GM21825 (cell line): ENCODE measurements around the gene EPM2A.
"Not testable (repeated sequence)": the region's sequence is repeated elsewhere in the genome, so short reads cannot be mapped to it uniquely, and the experiment has no call there.

Experiments
- ATAC-seq: cut with Tn5 transposase; IDR thresholded peaks from one replicate; pipeline ENCODE4 v1.9.1; 2021; ENCODE audit warnings: mild to moderate bottlenecking, moderate library complexity; ENCODE audit not compliant: unreplicated experiment

Gene EPM2A

GRCh38 chr6:145731447-145731846, 3.9 kb downstream of the EPM2A start:
- ATAC-seq, result no peak

- no peak for ATAC-seq
Observed at GRCh38 chr6:145729887-145730286, 5.4 kb downstream of the EPM2A start.

- ATAC-seq, result no peak
Observed at GRCh38 chr6:145728444-145729385, 6.6 kb downstream of the EPM2A start.

- ATAC-seq, result no peak
Observed at GRCh38 chr6:145727817-145728388, 7.4 kb downstream of the EPM2A start.

GRCh38 chr6:145725570-145725969, 9.8 kb downstream of the EPM2A start:
- ATAC-seq, result no peak

- no peak for ATAC-seq
Observed at GRCh38 chr6:145723646-145724045, 11.7 kb downstream of the EPM2A start.

- ATAC-seq, result no peak
Observed at GRCh38 chr6:145722190-145722589, 13.1 kb downstream of the EPM2A start.

- ATAC-seq, result no peak
Observed at GRCh38 chr6:145721144-145721543, 14.2 kb downstream of the EPM2A start.

GRCh38 chr6:145715426-145715825, 19.9 kb downstream of the EPM2A start:
- no peak for ATAC-seq

- ATAC-seq, result no peak
Observed at GRCh38 chr6:145714731-145715130, 20.6 kb downstream of the EPM2A start.

GRCh38 chr6:145713773-145714172, 21.5 kb downstream of the EPM2A start:
- ATAC-seq, result no peak

GRCh38 chr6:145711372-145711771, 23.9 kb downstream of the EPM2A start:
- no peak for ATAC-seq

- ATAC-seq, result no peak
Observed at GRCh38 chr6:145707397-145707796, 27.9 kb downstream of the EPM2A start.

GRCh38 chr6:145705561-145705960, 29.8 kb downstream of the EPM2A start:
- ATAC-seq, result no peak

GRCh38 chr6:145704143-145704781, 31.1 kb downstream of the EPM2A start:
- no peak for ATAC-seq

- no peak for ATAC-seq
Observed at GRCh38 chr6:145699462-145699861, 35.9 kb downstream of the EPM2A start.

- not testable (repeated sequence) for ATAC-seq
Observed at GRCh38 chr6:145697401-145697800, 37.9 kb downstream of the EPM2A start.

GRCh38 chr6:145694083-145694737, 41.1 kb downstream of the EPM2A start:
- ATAC-seq, result no peak

GRCh38 chr6:145690969-145691368, 44.4 kb downstream of the EPM2A start:
- no peak for ATAC-seq

- ATAC-seq, result no peak
Observed at GRCh38 chr6:145689529-145689928, 45.8 kb downstream of the EPM2A start.

- ATAC-seq, result no peak
Observed at GRCh38 chr6:145688493-145688905, 46.8 kb downstream of the EPM2A start.
